HCT116 (cell line): Measurements from ENCODE around the gene MRPS12. TPM values are rescaled to one million over a fixed set of nuclear protein-coding genes. Genes with fewer than 3 reads are reported as not detected.

Experiments
- ATAC-seq: fragments of 200-7000 bp; cut with Tn5 transposase; 2 replicates; pipeline ENCODE4 v1.9.1; 2020; ENCODE audit warnings: mild to moderate bottlenecking, moderate library complexity
- BruUV-seq: library from RNA; stranded (reverse); fragments of 400-500 nt; replicated peaks from 2 replicates; lab custom pipeline; 2021; lab: Mats Ljungman, UMichigan
- CTCF ChIA-PET: fragments of 300-600 bp; sonication (Branson Sonifier 250); formaldehyde crosslinking; loops from one replicate; lab custom pipeline; 2021; ENCODE audit warnings: antibody characterized with exemption; lab: Charles Lee
- POLR2A ChIA-PET: fragments of 300-600, 350-600 bp; sonication (Branson Sonifier 250); formaldehyde crosslinking; loops from one replicate; lab custom pipeline; 2021; ENCODE audit warnings: antibody characterized with exemption; lab: Charles Lee
- RAD21 ChIA-PET, 2 experiments: fragments of 300-600 bp; sonication (Branson Sonifier 250); formaldehyde crosslinking; loops; one replicate each; lab custom pipeline; 2023; ENCODE audit warnings: low total read pairs in 2 of 2; ENCODE audit not compliant: uncharacterized antibody in 2 of 2, unreplicated experiment in 2 of 2, low non-redundant PET in 1 of 2; lab: Charles Lee
- DNase-seq: peaks from one replicate; pipeline ENCODE4 v3.0.0-alpha.2; 2010; ENCODE audit warnings: low read depth, low spot score
- H2AFZ ChIP-seq: fragments of 200-600 bp; shearing (Covaris generic), sonication (generic); 2 replicates; pipeline ENCODE4 v1.6.1; 2017; ENCODE audit warnings: low read depth, mixed run types, mixed read lengths, antibody characterized with exemption, low read length; ENCODE audit not compliant: poor library complexity, severe bottlenecking
- H3K27ac ChIP-seq: 2 replicates; pipeline ENCODE4 v1.5.1; 2012; ENCODE audit warnings: low read depth, low read length
- H3K27me3 ChIP-seq: fragments of 200-600 bp; sonication (generic); 2 replicates; pipeline ENCODE4 v1.6.1; 2016; ENCODE audit warnings: mixed run types, low read length, mixed read lengths; ENCODE audit not compliant: insufficient read depth
- H3K36me3 ChIP-seq, 2 experiments: fragments of 200-500 bp in 1 of 2; fragments of 200-600 bp in 1 of 2; sonication (Bioruptor generic) in 1 of 2; sonication (generic) in 1 of 2; 2 replicates each; pipeline versions ENCODE4 v1.5.1 to v1.6.1; 2014 to 2016; ENCODE audit warnings: low read length in 2 of 2, inconsistent platforms in 1 of 2, mixed read lengths in 1 of 2, mixed run types in 1 of 2; ENCODE audit not compliant: insufficient read depth in 2 of 2, control insufficient read depth in 1 of 2
- H3K4me1 ChIP-seq, 2 experiments: fragments of 200-600 bp in 1 of 2; sonication (generic) in 1 of 2; 2 replicates each; pipeline versions ENCODE4 v1.5.1 to v1.6.1; 2012 to 2017; ENCODE audit warnings: low read length in 2 of 2, inconsistent platforms in 1 of 2, mild to moderate bottlenecking in 1 of 2, mixed read lengths in 1 of 2, mixed run types in 1 of 2, moderate library complexity in 1 of 2; ENCODE audit not compliant: insufficient read depth in 2 of 2, control insufficient read depth in 1 of 2
- H3K4me2 ChIP-seq: fragments of 200-600 bp; sonication (generic); 2 replicates; pipeline ENCODE4 v1.6.1; 2017; ENCODE audit warnings: mixed run types, low read length, mixed read lengths
- H3K4me3 ChIP-seq, 2 experiments: fragments of 200-600 bp in 1 of 2; sonication (generic) in 1 of 2; replicated peaks in 1 of 2; 2 replicates each; pipeline ENCODE4 v1.5.1; 2011 to 2016; ENCODE audit warnings: low read length in 2 of 2, control low read depth in 1 of 2, low read depth in 1 of 2, mild to moderate bottlenecking in 1 of 2, mixed read lengths in 1 of 2, mixed run types in 1 of 2
- H3K79me2 ChIP-seq: fragments of 200-600 bp; sonication (generic); 2 replicates; pipeline ENCODE4 v1.6.1; 2017; ENCODE audit warnings: mild to moderate bottlenecking, mixed run types, low read length, moderate library complexity, mixed read lengths; ENCODE audit not compliant: insufficient read depth
- H3K9ac ChIP-seq: fragments of 200-600 bp; sonication (generic); 2 replicates; pipeline ENCODE4 v1.6.1; 2016; ENCODE audit warnings: low read length, mixed read lengths
- H3K9me2 ChIP-seq: fragments of 200-600 bp; sonication (generic), shearing (Covaris generic); 2 replicates; pipeline ENCODE4 v1.6.1; 2017; ENCODE audit warnings: mixed run types, mild to moderate bottlenecking, moderate library complexity; ENCODE audit not compliant: insufficient read depth
- H3K9me3 ChIP-seq, 2 experiments: fragments of 200-500 bp in 1 of 2; fragments of 200-600 bp in 1 of 2; sonication (Bioruptor generic) in 1 of 2; sonication (generic) in 1 of 2; 2 replicates each; pipeline ENCODE4 v1.6.1; 2014 to 2017; ENCODE audit warnings: low read length in 2 of 2, mixed read lengths in 2 of 2, inconsistent platforms in 1 of 2, low read depth in 1 of 2, mild to moderate bottlenecking in 1 of 2, mixed run types in 1 of 2, moderate library complexity in 1 of 2; ENCODE audit not compliant: control insufficient read depth in 1 of 2, insufficient read depth in 1 of 2
- H4K20me1 ChIP-seq: fragments of 200-600 bp; sonication (generic), shearing (Covaris generic); 2 replicates; pipeline ENCODE4 v1.6.1; 2017; ENCODE audit warnings: mixed run types, mild to moderate bottlenecking, moderate library complexity; ENCODE audit not compliant: insufficient read depth
- CEBPB ChIP-seq: IDR thresholded peaks from 2 replicates; pipeline ENCODE4 v1.6.1; 2012; ENCODE audit warnings: low read depth
- EGR1 ChIP-seq: IDR thresholded peaks from 2 replicates; pipeline ENCODE4 v1.6.1; 2012; ENCODE audit warnings: low read depth
- EZH2 ChIP-seq: fragments of 200-600 bp; sonication (generic); IDR thresholded peaks from 2 replicates; pipeline ENCODE4 v1.6.1; 2017; ENCODE audit warnings: antibody characterized with exemption, mixed run types
- EZH2phosphoT487 ChIP-seq: fragments of 200-600 bp; IDR thresholded peaks from 2 replicates; pipeline ENCODE4 v1.6.1; 2018; ENCODE audit warnings: antibody characterized with exemption, borderline replicate concordance
- POLR2AphosphoS5 ChIP-seq: IDR thresholded peaks from 2 replicates; pipeline ENCODE4 v1.6.1; 2011; ENCODE audit warnings: mild to moderate bottlenecking, low read depth, low read length, moderate library complexity
- SIN3A ChIP-seq: IDR thresholded peaks from 2 replicates; pipeline ENCODE4 v1.6.1; 2012; ENCODE audit warnings: low read depth
- SP1 ChIP-seq: IDR thresholded peaks from 2 replicates; pipeline ENCODE4 v1.6.1; 2012; ENCODE audit warnings: low read depth
- SRF ChIP-seq: IDR thresholded peaks from 2 replicates; pipeline ENCODE4 v1.6.1; 2012; ENCODE audit warnings: low read depth
- TCF7L2 ChIP-seq: IDR thresholded peaks from 2 replicates; pipeline ENCODE4 v1.7.0; 2011; ENCODE audit warnings: borderline replicate concordance, inconsistent platforms; ENCODE audit not compliant: insufficient read depth, insufficient read length; ENCODE audit errors: extremely low read depth
- YY1 ChIP-seq: IDR thresholded peaks from 2 replicates; pipeline ENCODE4 v1.6.1; 2011; ENCODE audit warnings: low read length, low read depth, moderate library complexity, mild to moderate bottlenecking; ENCODE audit not compliant: insufficient replicate concordance; ENCODE audit errors: extremely low read depth
- ZFX ChIP-seq: fragments of 450-650 bp; IDR thresholded peaks from 2 replicates; pipeline ENCODE4 v1.6.1; 2017
- intact Hi-C: fragments of 100-400 bp; cut with micrococcal nuclease; formaldehyde crosslinking; loops from 2 replicates; pipeline ENCODE4 v1.10.0; 2022
- total RNA-seq: library from RNA; stranded (reverse); gene quantifications from one replicate; pipeline ENCODE4 v1.2.1, GENCODE V29; 2021; ENCODE audit not compliant: unreplicated experiment
- TF ChIP-seq, protein P1 (sequence below): IDR thresholded peaks from 2 replicates; pipeline ENCODE4 v1.6.1; 2012
- TF ChIP-seq, protein P2 (sequence below): IDR thresholded peaks from 2 replicates; pipeline ENCODE4 v1.6.1; 2011; ENCODE audit warnings: mild to moderate bottlenecking, low read length, moderate library complexity; ENCODE audit not compliant: insufficient replicate concordance; ENCODE audit errors: extremely low read depth
- TF ChIP-seq, protein P3 (sequence below), 3 experiments: fragments of 200-600 bp in 1 of 3; sonication (generic) in 1 of 3; IDR thresholded peaks in 2 of 3; conservative IDR thresholded peaks in 1 of 3; 2 replicates each; pipeline ENCODE4 v1.5.1; 2012 to 2017; ENCODE audit warnings: low read depth in 2 of 3, low read length in 2 of 3, antibody characterized with exemption in 1 of 3, borderline replicate concordance in 1 of 3, control low read depth in 1 of 3, mild to moderate bottlenecking in 1 of 3, mixed read lengths in 1 of 3, mixed run types in 1 of 3, moderate library complexity in 1 of 3; ENCODE audit not compliant: insufficient read depth in 1 of 3
- TF ChIP-seq, protein P4 (sequence below): IDR thresholded peaks from 2 replicates; pipeline ENCODE4 v1.6.1; 2012; ENCODE audit warnings: low read depth

The MRPS12 gene
- total RNA-seq, 1 experiment from 2014 or later = 97.7 TPM

DNA sequence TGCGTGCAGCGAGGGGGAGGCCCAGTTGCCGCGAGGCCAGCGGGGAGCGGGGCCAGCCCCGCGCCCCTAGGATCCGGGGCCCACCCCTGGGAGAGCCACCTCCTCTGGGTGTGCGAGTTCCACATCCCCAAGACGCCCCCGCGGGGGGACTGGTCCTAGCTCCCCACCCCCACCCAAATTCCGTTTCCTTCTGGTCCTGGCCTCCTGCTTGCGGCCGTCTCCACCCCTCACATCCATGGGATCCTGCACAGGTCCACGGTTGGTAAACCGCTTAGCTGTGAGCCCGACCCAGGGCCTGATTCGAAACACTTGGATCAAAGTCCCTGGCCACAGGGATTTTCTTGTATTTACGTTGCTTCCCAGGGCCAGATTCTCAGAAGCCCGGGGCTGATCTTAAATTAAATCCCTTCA, 45.1 kb downstream of the MRPS12 start:
- H3K9me3 ChIP-seq = peaks cover 0 to 2% of the 10 kb centered on the region in 2 experiments; a peak in 2 of 4 replicates
- H3K4me1 ChIP-seq = peaks cover 8 to 16% of the 10 kb centered on the region in 2 experiments; a peak in 3 of 4 replicates
- H3K9ac ChIP-seq = peak overlapping the region; percentile 68
- ChIA-PET CTCF (interaction anchor here (0.6 to 1.5 kb wide), 7 partner anchors 13 to 262 kb away, joined by 3 to 7 read pairs (median 4); no protein-coding TSS in a partner anchor), RAD21 (interaction anchor here (0.6 to 0.7 kb wide), 2 partner anchors 95 to 108 kb away, joined by 3 to 4 read pairs; partner anchors contain the start of gene ACP7 (in 1 of the 2)), POLR2A (interaction anchor here (0.8 to 1.1 kb wide), 2 partner anchors 56 to 153 kb away, joined by 3 to 5 read pairs; no protein-coding TSS in a partner anchor)
- H2AFZ ChIP-seq = no peak overlapping the region
- ATAC-seq (peak; percentile 58), DNase-seq (no peak)
- no peaks in the 10 kb centered on the region for H4K20me1 ChIP-seq
- no peaks in the 10 kb centered on the region for H3K9me2 ChIP-seq
- H3K36me3 ChIP-seq = no peaks in the 10 kb centered on the region
- no TSS peak for BruUV-seq
- intact Hi-C loops = no loop called here
- no peaks in the 10 kb centered on the region for H3K27me3 ChIP-seq
- peak; percentile 43; the same call in 1 of the 2 replicates for TF ChIP-seq EGR1
- TF ChIP-seq ZFX = no peak
- no peak for TF ChIP-seq SP1
- no peak for TF ChIP-seq TCF7L2
- TF ChIP-seq EZH2 = no peak
- TF ChIP-seq YY1 = no peak
- TF ChIP-seq, protein P1, sequence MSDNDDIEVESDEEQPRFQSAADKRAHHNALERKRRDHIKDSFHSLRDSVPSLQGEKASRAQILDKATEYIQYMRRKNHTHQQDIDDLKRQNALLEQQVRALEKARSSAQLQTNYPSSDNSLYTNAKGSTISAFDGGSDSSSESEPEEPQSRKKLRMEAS = no peak
- TF ChIP-seq SIN3A = no peak
- no peak for TF ChIP-seq EZH2phosphoT487
- TF ChIP-seq, protein P2, sequence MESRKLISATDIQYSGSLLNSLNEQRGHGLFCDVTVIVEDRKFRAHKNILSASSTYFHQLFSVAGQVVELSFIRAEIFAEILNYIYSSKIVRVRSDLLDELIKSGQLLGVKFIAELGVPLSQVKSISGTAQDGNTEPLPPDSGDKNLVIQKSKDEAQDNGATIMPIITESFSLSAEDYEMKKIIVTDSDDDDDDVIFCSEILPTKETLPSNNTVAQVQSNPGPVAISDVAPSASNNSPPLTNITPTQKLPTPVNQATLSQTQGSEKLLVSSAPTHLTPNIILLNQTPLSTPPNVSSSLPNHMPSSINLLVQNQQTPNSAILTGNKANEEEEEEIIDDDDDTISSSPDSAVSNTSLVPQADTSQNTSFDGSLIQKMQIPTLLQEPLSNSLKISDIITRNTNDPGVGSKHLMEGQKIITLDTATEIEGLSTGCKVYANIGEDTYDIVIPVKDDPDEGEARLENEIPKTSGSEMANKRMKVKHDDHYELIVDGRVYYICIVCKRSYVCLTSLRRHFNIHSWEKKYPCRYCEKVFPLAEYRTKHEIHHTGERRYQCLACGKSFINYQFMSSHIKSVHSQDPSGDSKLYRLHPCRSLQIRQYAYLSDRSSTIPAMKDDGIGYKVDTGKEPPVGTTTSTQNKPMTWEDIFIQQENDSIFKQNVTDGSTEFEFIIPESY = no peak
- TF ChIP-seq, protein P3, sequence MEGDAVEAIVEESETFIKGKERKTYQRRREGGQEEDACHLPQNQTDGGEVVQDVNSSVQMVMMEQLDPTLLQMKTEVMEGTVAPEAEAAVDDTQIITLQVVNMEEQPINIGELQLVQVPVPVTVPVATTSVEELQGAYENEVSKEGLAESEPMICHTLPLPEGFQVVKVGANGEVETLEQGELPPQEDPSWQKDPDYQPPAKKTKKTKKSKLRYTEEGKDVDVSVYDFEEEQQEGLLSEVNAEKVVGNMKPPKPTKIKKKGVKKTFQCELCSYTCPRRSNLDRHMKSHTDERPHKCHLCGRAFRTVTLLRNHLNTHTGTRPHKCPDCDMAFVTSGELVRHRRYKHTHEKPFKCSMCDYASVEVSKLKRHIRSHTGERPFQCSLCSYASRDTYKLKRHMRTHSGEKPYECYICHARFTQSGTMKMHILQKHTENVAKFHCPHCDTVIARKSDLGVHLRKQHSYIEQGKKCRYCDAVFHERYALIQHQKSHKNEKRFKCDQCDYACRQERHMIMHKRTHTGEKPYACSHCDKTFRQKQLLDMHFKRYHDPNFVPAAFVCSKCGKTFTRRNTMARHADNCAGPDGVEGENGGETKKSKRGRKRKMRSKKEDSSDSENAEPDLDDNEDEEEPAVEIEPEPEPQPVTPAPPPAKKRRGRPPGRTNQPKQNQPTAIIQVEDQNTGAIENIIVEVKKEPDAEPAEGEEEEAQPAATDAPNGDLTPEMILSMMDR (IDR thresholded peaks at IDR 0.05 in 2 of 3, conservative IDR thresholded peaks at IDR 0.05 in 1 of 3; ENCODE audit: borderline replicate concordance in 1 of 3, insufficient read depth in 1 of 3, low read depth in 2 of 3, low read length in 2 of 3) = no peak
- TF ChIP-seq, protein P4, sequence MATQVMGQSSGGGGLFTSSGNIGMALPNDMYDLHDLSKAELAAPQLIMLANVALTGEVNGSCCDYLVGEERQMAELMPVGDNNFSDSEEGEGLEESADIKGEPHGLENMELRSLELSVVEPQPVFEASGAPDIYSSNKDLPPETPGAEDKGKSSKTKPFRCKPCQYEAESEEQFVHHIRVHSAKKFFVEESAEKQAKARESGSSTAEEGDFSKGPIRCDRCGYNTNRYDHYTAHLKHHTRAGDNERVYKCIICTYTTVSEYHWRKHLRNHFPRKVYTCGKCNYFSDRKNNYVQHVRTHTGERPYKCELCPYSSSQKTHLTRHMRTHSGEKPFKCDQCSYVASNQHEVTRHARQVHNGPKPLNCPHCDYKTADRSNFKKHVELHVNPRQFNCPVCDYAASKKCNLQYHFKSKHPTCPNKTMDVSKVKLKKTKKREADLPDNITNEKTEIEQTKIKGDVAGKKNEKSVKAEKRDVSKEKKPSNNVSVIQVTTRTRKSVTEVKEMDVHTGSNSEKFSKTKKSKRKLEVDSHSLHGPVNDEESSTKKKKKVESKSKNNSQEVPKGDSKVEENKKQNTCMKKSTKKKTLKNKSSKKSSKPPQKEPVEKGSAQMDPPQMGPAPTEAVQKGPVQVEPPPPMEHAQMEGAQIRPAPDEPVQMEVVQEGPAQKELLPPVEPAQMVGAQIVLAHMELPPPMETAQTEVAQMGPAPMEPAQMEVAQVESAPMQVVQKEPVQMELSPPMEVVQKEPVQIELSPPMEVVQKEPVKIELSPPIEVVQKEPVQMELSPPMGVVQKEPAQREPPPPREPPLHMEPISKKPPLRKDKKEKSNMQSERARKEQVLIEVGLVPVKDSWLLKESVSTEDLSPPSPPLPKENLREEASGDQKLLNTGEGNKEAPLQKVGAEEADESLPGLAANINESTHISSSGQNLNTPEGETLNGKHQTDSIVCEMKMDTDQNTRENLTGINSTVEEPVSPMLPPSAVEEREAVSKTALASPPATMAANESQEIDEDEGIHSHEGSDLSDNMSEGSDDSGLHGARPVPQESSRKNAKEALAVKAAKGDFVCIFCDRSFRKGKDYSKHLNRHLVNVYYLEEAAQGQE = no peak
- no peak for TF ChIP-seq CEBPB
- TF ChIP-seq SRF = no peak
- 0 out of 2 replicates have a peak, but pooled peaks have one; percentile 3 for TF ChIP-seq POLR2AphosphoS5
- TF ChIP-seq, all 23 proteins: peak for 2
- peak overlapping the region; percentile 16 to 50 for H3K4me3 ChIP-seq
- H3K27ac ChIP-seq = peak overlapping the region; percentile 61
- peaks cover 16% of the 10 kb centered on the region for H3K79me2 ChIP-seq
- H3K4me2 ChIP-seq = peak overlapping the region; percentile 75
